GM19043 (cell line): Measurements from ENCODE around the gene SDHB.

Experiments
- ATAC-seq: cut with Tn5 transposase; IDR thresholded peaks from one replicate; pipeline ENCODE4 v1.9.1; 2021; ENCODE audit warnings: low read depth; ENCODE audit not compliant: unreplicated experiment

SDHB gene

DNA sequence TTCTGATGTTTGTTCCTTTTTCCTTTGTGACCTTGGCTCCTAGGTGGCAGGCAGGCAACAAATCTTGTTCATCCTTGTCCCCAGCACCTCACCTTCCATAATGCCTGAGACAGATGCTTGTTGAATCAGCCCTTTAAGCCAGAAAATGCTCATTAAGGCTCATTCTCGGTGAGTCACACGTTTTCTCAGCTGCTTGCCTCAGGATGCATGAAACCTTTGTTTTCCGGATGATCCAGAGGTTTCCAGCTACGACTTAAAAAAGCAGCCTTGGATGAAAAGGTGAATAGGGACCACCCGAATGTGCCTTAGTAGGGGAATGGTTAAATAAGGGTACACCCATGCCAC is 37.5 kb downstream of the SDHB start:
- no peak for ATAC-seq

DNA sequence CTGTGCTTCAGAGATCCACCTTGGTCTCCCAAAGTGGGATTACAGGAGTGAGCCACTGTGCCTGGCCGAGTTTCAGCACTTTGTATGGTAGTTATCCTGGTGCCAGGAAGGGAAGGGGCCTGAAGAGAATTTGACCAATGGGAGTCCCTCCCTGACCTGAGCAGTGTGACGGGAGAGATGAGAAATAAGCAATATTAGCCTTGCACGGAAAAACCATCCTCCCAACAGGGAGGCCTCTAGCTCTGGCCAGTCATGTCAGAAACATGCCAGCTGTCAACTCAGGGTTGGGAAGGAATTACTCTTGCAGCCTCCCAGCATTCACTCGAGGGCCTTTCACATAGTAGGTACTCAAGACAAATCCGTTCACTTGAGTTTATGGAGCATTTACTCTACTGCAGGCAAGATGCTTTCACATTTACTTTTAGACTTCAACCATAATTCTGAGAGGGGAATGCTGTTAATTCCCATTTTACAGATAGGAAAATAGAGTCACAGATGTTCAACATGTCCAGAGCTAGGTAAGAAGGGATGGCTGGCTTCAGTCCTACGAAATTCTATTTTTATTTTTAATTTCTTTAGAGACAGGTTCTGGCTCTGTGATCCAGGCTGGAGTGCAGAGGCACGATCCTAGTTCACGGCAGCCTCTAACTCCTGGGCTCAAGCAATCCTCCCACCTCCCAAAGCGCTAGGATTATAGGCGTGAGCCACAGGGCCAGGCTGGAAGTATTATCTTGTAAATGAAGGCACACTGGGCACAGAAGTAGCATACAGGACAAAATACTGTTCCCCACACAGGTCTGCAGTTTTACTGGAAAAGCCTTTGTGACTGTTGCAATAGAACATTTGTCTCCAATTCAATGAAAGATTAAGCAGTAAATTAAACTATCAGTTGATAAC is 38.9 kb downstream of the SDHB start:
- no peak for ATAC-seq

DNA sequence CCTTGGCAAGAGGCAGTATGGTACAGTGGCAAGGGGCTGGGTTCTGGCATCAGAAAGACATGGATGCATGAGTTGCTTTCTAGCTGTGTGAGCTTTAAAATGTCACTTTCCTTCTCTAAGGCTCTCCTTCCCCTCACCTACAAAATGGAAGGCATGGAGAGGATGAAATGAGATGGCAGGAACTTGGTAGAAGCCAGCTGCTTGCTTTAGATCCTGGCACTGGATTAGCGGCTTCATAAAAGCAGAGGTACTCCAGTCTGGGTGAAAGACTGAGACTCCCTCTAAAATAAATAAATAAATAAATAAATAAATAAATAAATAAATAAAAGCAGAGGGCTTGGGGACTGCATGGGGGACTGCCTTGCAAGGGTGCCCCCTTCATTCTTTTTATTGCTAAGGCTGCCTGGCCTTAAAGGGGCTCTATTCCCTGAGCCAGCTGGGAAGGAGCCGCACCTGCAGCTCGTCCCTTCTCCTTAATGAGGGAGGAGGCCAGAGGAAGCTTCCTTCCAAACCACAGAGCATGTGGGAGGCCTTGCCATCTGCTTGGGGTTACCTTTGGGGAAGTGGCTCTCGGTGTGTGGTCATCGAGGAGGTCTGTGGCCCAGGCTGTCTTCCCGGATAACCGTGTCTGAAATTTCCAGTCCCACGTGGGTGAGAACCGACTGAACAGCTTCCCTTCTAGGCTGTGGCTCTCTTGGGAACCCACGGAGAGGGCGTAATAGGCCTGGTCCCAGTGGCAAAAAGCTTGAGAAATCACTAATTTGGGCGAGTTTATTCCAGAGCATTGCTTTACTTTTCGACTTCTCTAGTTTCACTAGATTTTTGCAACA is 40.1 kb downstream of the SDHB start:
- ATAC-seq, result no peak

DNA sequence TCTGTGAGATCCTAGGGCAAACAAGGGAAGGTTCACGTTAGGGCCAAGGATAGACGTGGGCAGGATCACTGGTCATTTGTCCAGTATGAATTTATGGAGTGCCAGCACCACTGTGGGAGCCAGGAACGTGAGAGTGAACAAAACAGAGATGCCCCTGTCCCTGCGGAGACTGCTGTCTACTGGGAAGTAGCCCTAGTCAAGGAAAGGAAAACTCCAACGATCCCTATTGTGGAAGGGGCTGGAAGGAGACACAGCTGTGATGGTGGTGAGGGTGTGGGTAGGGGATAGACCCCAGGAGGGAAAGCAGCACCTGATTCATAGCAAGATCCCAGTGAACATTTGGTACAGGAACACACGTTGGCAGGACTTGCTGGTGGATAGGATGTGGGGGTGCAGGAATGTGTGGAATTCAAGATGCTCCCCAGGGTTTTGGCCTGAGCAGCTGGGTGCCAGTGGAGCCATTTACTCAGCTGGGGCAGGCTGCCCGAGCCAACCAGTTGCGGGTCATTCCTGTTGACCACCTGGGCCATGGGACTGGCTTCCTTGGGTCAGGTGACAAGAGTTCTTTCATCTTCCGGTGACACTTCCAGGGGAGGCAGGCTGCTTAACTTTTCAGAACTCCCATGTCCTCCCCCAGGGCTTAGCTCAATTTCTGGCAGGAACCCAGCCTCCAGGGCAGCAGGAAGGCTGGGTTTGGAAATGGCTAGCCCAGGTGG is 40.9 kb downstream of the SDHB start:
- no peak for ATAC-seq

DNA sequence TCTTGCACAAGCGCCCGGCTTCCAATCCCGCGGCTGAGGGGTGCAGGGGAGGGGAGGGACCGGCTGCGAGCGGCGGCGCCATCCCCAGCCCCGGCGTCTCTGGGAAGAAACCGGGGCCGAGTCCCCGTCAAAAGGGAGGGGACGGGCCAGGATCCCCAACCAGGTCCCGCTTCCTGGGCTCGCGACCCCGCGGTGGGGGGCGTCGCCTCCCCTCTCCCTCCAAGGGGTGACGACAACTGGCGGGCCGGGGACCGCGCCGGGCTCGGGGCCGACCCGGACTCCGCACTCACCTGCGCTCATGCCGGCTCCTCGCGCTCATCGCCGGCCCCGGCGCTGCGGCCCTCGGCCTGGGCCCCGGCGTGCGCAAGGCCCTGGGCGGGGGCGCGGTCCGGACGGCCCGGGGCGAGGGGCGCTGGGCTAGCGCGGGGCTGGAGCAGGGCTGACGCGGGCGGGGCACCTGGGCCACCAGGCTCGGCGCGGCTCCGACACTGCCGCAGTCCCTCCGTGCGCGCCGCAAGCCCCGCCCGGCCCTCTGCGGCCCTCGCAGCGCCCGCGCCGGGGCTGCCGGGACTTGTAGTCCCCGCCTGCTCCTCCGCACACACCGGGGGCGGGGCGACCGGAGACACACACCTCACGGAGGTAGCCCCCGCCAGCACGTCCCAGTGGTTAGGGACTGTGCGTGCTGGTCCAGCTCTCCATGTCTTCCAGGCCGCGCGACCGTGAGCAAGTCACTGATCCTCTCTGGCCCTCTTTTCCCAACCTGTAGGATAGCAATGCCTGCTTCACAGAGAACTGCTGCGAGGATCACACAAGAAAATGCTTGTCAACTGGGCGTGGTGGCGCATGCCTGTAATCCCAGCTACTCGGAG is 42.2 kb downstream of the SDHB start, which contains the start of gene ATP13A2:
TSS of gene ATP13A2 (minus strand) at position 490 of the 869 bp plus-strand sequence. CDS start at position 300, 190 bp downstream.
- ATAC-seq, result peak; percentile 81

DNA sequence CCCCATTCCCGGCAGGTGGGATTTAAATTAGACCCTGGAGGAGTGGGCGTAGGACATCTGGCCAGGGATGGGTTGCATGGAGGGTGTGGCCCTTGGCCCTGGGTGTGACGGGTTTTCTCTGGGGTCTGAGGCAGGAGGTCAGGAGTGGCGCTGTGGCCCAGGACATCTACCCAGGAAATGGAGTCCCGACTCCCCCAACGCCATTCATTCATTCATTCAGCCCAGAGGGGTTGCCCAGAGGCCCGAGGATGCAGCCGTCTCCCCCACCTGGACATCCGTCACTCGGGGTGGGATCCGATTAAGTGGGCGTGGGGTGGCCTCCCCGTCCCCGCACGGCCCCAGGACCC is 42.8 kb downstream of the SDHB start:
- no peak for ATAC-seq

DNA sequence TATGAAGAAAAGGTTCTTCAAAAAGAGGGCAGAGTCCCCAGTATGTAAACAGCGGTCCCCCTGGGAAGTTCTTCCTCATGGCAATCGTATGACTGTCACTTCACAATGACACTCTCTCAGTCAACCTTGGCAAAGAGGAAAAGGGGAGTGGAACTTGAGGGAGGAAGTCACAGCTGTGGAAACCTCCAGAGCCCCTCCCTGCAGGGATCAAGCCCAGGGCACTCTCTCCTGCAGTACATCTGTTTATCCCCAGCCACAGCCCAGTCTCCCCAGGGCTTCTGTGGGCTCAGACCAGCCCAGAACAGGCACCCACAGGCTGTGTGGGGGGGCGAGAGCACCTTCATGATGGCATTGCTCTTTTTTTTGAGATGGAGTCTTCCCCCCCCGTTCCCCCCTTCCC is 44.1 kb downstream of the SDHB start:
- ATAC-seq, result no peak

DNA sequence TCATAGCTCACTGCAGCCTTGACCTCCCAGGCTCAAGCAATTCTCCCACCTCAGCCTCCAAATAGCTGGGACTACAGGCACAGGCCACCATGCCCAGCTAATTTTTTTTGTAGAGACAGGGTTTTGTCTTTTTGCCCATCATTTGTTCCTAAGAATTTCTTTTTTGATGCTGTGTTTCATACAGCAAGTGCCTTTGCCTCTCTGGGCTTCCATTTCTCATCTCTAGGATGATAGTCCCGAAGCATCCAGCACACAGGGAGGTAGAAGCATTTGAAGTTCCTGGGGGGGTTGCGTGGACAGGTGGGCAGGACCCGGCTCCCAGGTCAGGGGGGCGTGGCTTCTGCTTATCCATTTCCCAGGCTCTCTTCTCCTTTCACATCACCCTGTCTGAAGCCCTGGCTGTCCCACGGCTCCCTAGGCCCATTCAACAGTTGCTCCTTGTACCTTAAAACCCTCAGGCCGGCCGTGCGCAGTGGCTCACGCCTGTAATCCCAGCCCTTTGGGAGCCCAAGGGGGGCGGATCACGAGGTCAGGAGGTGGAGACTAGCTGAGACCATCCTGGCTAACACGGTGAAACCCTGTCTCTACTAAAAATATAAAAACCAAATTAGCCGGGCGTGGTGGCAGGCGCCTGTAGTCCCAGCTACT is 45.5 kb downstream of the SDHB start:
- ATAC-seq, result no peak

DNA sequence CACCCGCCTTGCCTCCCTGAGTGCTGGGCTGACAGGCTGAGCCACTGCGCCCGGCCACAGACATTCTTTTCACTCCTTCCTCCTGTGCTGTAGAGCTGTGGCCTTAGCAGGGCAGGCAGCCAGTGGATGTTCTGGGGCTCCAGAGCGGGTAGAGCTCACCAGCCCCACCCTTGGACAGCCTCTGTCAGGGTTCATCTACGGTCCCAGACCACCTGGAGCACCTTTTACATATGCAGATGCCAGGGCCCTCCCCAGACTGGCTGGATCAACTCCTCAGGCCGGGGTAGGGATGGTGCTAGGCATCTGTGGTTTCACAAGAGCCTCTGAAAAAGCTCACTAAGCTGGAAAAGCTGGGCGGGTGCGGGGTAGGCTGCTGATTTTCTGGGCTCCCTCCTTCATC is 46.7 kb downstream of the SDHB start:
- ATAC-seq, result no peak

DNA sequence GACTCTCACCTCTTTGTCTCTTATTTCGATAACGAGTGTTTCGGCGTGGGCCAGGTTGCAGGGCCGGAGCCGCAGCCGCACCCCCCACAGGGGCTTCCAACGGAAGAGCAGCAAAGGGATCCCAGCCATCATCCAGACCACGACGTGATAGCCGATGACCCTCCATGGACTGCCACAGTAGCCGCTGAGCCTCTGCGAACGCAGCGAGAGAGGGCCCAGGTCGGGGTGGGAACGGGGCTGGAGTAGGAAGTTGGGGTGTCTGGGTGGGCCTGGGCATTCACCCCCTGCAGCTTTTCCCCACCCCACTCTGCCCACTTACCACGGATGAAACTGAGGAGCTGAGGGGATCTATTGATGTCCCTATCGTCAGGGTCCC is 48.5 kb downstream of the SDHB start:
- ATAC-seq, result no peak

DNA sequence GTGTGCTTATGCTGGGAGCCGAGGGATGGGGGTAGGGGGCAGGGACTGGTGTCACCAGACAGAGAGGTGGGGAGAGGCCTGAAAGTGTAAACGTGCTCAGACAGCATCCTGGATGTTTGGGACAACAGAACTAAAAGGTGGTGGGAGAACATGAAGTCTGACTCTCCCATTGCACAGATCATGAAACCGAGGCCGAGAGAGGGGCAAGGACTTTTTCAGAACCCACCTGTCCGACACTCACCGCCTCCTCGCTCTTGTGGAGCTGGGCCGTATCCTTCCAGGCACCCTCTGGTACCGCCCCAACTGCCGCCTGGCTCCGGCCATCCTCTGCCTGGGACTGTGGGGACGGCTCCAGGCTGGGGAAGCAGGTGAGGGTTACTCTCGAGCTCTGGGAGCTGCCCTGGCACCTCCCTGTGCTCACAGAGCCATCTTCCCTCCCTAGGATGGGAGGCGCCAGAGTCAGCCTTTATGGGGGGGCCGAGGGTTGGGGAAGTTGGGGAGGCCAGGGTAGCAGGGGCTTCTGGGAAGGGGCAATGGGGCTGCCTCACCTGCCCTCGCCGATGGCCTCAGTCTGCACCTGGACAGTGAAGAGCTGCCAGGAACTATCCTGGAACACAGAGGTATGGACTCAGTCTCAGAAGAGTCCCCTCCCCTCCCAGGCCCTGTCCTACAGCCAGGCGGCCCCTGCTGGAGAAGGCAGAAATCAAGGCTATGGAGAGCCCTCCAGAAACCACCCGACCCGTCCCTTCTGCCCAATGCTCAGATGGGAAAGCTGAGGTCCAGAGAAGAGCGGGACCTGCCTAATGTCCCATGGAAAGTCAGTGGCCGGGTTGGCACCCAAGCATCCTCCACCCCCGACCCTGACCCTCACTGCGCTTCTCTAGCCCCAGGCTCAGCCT is 49.1 kb downstream of the SDHB start:
- no peak for ATAC-seq

DNA sequence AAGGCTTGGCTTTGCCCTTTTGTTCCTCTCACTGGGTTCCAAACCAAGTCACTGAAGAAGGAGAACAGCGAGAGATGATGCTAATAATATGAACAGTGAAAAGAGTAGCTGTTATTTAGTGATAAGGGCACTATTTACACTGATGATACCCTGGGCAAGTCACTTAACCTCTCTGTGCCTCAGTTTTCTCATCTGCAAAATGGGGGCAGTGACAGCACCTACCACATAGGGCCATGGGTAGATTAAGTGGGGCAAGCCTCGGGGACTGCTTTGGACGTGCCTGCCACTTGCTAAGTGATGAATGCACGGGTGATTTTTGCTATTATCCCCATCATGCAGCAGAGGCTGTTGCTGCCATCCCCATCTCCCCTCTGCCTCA is 51.3 kb downstream of the SDHB start:
- ATAC-seq, result no peak

DNA sequence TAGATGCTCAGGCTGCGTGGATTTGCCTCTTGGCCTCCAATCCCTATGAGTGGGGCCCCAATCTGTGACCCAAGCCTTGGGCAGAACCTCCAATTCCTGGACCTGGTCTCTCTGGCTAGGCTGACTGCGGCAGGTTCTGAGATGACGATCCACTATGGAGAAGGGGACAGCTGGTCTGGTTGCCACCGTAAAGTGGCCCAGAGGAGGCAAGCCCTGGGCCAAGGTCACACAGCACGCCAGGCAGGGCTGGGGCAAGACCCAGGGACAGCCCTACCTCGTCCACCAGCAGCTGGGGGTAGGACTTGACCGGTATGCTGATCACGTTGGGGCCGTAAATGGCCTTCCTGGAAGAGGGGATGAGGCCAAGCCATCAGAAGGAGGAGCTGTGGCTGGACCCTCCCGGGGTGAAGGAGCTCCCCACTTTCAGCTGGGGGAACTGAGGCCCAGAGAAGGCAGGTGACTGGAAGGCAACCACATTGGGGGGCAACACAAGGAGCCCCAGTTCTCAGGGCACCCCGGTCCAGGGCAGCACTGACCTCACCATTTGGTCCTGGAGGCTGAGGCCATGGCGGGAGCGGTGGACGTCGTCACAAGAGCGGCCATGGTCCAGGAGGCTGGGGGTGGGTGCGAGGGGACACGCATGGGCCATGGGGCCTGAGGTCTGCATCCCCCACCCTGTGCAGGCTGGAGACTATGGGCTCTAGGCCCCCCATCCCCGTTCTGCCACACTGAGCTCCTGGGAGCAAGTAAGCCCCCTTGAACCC is 51.9 kb downstream of the SDHB start:
- ATAC-seq, result no peak

DNA sequence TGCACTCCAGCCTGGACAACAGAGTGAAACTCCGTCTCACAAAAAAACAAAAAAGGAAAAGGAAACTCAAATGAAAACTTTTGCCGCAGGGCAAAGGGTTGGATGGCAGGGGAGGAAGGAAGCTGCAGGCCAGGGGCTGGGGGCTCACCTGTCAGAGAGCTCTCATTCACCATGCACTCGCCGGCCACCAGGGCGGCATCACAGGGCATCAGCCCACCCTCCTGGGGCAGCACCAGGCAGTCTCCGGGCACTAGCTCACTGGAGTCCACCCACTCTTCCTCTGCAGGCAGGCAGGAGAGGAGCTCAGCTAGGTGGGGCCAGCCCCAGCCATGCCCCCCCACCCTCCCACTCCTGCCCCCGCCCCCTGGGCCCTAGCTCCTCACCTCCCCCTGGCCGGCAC is 54.0 kb downstream of the SDHB start:
- ATAC-seq, result no peak

DNA sequence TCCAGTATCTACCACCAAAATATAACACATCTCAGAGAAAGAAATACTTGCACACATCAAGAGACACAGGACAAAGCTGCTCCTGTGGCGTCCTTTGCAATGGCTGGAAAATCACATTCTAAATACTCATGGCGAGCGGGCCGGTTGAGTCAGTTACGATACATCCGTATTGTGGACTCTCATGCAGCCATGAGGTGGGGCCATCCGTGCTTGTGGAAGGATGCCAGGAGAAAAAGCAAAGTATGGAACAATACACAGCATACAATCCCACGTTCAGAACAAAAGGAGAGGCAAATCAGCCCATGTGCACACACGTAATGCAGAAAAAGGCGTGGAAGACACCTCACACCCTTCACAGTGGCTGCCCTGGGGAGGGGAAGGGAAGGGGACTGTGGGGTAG is 55.2 kb downstream of the SDHB start:
- ATAC-seq, result no peak

DNA sequence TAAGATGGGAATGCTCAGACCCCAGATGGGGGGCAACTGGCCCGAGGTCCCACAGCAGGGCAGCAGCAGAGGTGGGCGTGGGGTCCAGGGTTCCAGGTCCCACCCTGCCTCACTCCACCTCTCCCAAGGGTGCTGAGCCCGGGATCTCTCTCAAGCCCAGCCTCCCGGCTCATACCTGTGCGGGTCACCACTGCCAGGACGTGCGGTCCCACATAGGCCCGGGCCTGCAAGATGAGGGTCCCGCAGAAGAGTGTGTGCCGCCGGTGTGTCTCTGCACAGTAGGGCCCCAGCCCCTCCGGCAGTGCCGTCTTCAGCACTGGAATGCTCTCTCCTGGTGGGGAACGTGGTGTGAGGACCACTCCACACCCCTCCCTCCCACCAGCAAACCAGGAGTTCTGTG is 57.0 kb downstream of the SDHB start:
- no peak for ATAC-seq

DNA sequence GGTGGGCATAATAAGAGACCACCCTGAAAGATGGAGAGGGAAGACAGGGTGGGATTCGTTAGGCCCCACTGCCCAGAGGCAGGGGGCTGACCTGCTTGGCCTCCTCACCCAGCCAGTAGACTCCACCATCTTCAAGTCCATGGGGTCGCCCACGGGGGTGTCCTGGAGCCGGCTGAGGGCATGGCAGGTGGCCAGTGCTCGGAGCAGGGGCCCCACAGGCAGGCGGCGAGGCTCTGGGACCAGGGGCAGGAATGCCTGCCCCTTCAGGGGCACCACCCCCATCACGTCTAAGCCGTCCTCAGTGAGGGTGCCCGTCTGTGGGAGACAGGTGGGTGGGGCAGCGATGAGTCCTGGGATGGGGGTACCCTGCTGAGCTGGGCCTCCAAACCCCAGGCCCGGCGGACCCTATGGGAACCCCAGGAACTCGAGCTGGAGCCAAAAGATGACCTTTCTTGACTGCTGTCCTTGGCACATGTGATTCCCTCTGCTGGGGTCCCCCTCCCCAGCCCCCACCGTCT is 60.3 kb downstream of the SDHB start:
- no peak for ATAC-seq

DNA sequence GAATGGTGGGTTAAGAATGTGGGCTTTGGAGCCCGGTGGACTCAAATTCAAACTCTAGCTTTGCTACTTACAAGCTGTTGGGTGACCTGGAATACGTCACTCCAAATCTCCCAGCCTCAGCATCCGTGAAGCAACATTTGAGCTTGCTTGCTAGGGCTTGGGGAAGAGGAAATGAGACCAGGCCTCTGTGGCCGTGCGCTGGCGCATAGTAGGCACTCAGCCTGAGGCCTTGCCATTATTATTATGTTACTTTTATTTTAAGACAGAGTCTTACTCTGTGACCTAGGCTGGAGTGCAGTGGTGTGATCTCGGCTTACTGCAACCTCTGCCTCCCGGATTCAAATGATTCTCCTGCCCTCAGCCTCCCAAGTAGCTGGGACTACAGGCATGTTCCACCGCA is 61.2 kb downstream of the SDHB start:
- no peak for ATAC-seq
